Transverse colon (tissue), 4 donors: ENCODE results near the gene ALDH3B1. TPM values are rescaled to one million over a fixed set of nuclear protein-coding genes. Genes with fewer than 3 reads are reported as not detected.

Experiments used
- DNase-seq: peaks from one replicate; pipeline ENCODE4 v3.0.0-alpha.2; 2019
- H3K27ac ChIP-seq, 4 donors: fragments of 200-600 bp; sonication (generic); 2 replicates each; pipeline ENCODE4 v1.5.1; 2016 to 2018; ENCODE audit warnings: inconsistent platforms in 4 of 4
- H3K27me3 ChIP-seq: fragments of 200-600 bp; sonication (generic); 2 replicates; pipeline ENCODE4 v1.5.1; 2017; ENCODE audit warnings: inconsistent platforms
- H3K36me3 ChIP-seq, 4 donors: fragments of 200-600 bp; sonication (generic); 2 replicates each; pipeline ENCODE4 v1.5.1; 2017 to 2019; ENCODE audit warnings: inconsistent platforms in 4 of 4
- H3K4me1 ChIP-seq, 4 donors: fragments of 200-600 bp; sonication (generic); 2 replicates each; pipeline ENCODE4 v1.5.1; 2017 to 2020; ENCODE audit warnings: inconsistent platforms in 4 of 4
- H3K4me3 ChIP-seq, 4 donors: fragments of 200-600 bp; sonication (generic); 1 replicate in 1 of 4; 2 replicates in 3 of 4; pipeline versions ENCODE4 v1.5.1 to v1.6.1; 2017 to 2019; ENCODE audit warnings: inconsistent platforms in 4 of 4
- H3K9me3 ChIP-seq, 2 donors: fragments of 200-600 bp; sonication (generic); 2 replicates each; pipeline ENCODE4 v1.5.1; 2017 to 2019; ENCODE audit warnings: inconsistent platforms in 2 of 2
- EP300 ChIP-seq: sonication (generic); formaldehyde crosslinking; IDR thresholded peaks from one replicate; pipeline ENCODE4 v1.6.1; 2017; ENCODE audit warnings: antibody characterized with exemption, low read depth
- POLR2A ChIP-seq: fragments of 450-650 bp; IDR thresholded peaks from one replicate; pipeline ENCODE4 v1.6.1; 2016; ENCODE audit warnings: antibody characterized with exemption, mild to moderate bottlenecking, moderate library complexity
- POLR2AphosphoS5 ChIP-seq, 3 donors: sonication (generic); formaldehyde crosslinking; IDR thresholded peaks; one replicate each; pipeline ENCODE4 v1.6.1; 2016; ENCODE audit warnings: antibody characterized with exemption in 3 of 3
- WGBS, 2 donors: methylation state at CpG; one replicate each; pipeline ENCODE4 v1.1.5; 2018; ENCODE audit warnings: low coverage in 1 of 2; 5-methylcytosine and 5-hydroxymethylcytosine counted together
- in situ Hi-C, 4 donors: fragments of 200-750 bp; cut with MboI; loops; one replicate each; pipeline versions ENCODE4 v1.15.0 to v1.15.1; 2017; ENCODE audit warnings: low sequenced_read_pairs in 3 of 4, low pct_ligation_motif_present in 1 of 4, low pct_unique_long_range_greater_than_20kb in 1 of 4
- intact Hi-C: fragments of 100-400 bp; cut with DNase I; formaldehyde crosslinking; loops from one replicate; pipeline ENCODE4 v1.15.1; 2023; ENCODE audit warnings: low total_unique reads
- small RNA-seq, 4 donors: library from RNA; depleted of rRNA; stranded (forward); fragments of <200 nt; gene quantifications; one replicate each; pipeline ENCODE3, GENCODE V24; 2016
- total RNA-seq, 4 donors: library from RNA; depleted of rRNA; stranded (reverse); fragments of >200 nt; gene quantifications; one replicate each; pipeline ENCODE4 v1.1.0, GENCODE V29; 2016
- TF ChIP-seq, protein P1 (sequence below), 5 experiments: fragments of 200-600 bp in 3 of 5; fragments of 450-650 bp in 2 of 5; sonication (generic) in 3 of 5; IDR thresholded peaks; 1 replicate in 2 of 5; 2 replicates in 3 of 5; pipeline ENCODE4 v1.5.1; 2016 to 2017; ENCODE audit warnings: antibody characterized with exemption in 5 of 5, inconsistent platforms in 3 of 5, mild to moderate bottlenecking in 2 of 5, moderate library complexity in 1 of 5

Gene ALDH3B1
- total RNA-seq, 4 donors from 2014 or later: 12.1 to 14.9 (median 13.5) TPM

DNA sequence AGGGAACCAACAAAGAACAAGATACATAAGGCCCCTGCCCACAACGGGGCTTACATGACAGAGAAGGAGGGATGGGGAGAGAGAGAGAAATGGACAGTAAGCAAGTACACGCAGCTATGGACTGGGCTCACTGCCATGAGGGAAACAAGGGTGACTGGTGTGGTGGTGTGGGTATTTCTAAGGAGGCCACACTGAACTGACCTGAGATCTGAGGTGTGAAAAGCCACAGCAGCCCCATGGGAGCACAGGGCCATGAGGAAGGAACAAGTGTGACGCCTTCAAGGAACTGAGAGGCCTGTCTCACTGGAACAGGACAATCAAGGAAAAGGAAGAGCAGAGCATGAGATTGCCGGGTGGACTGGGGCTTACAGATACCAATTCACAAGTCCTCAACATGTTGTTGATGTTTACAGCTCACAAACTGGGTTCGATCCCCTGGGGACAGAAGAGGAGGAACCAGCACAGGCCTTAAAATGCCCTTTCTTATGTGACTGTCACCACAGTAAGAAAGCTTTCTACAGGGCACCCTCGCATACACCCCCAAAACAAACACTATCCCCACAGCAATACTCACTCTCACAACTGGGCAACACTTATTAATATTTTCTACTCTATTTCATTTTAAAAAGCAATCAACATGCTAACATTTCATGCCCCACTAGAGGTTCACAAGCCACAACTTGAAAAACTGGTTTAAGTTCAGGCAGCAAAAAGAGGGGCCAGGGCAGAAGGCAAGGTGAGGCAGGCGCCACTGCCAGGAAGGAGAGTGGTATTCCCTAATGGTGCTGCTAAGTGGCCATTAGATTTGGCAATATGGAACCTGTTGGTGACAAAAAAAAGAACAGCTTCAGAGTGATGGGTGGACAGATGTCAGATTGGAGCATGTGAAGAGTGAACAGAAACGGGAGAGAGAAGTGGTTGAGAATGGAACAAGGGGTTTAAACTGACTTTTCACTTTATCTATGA, 67.8 kb downstream of the ALDH3B1 start:
- DNase-seq: no peak
- WGBS, 2 donors: 76% methylated on average over 7 to 8 of the region's 8 CpGs
- peaks cover 0 to 11% (median 0%) of the 10 kb centered on the region in 4 donors for H3K4me1 ChIP-seq
- no peaks in the 10 kb centered on the region for H3K27me3 ChIP-seq
- no peak for TF ChIP-seq EP300
- no peak for TF ChIP-seq POLR2A
- TF ChIP-seq, protein P1, sequence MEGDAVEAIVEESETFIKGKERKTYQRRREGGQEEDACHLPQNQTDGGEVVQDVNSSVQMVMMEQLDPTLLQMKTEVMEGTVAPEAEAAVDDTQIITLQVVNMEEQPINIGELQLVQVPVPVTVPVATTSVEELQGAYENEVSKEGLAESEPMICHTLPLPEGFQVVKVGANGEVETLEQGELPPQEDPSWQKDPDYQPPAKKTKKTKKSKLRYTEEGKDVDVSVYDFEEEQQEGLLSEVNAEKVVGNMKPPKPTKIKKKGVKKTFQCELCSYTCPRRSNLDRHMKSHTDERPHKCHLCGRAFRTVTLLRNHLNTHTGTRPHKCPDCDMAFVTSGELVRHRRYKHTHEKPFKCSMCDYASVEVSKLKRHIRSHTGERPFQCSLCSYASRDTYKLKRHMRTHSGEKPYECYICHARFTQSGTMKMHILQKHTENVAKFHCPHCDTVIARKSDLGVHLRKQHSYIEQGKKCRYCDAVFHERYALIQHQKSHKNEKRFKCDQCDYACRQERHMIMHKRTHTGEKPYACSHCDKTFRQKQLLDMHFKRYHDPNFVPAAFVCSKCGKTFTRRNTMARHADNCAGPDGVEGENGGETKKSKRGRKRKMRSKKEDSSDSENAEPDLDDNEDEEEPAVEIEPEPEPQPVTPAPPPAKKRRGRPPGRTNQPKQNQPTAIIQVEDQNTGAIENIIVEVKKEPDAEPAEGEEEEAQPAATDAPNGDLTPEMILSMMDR (IDR thresholded peaks at IDR 0.05): no peak
- TF ChIP-seq POLR2AphosphoS5 (IDR thresholded peaks at IDR 0.05): no peak
- peaks cover 0 to 6% (median 0%) of the 10 kb centered on the region in 4 donors for H3K36me3 ChIP-seq
- in situ Hi-C loops (loop anchor here in 1 of 4 donors (10.0 kb wide), 1 partner anchor 87 kb away; no protein-coding TSS in a partner anchor), intact Hi-C loops (no loop called here)
- no peak overlapping the region for H3K27ac ChIP-seq
- no peaks in the 10 kb centered on the region for H3K9me3 ChIP-seq
- H3K4me3 ChIP-seq: no peak overlapping the region

Small RNA genes within 50 kb of the gene (small RNA-seq; reads per million reads assigned to genes)
- gene MIR6753: 0 to 1.1 (median 0) reads per million in 4 donors

Other genes starting within 250 kb of the ALDH3B1 start
- gene UNC93B1, start 6.2 kb upstream of the ALDH3B1 start, total RNA-seq: 10 to 100 TPM; 32.2 to 67.7 (median 54.7) TPM
- 100 to 1,000 TPM; 155 to 226 (median 188) TPM for gene NDUFS8, start 20.4 kb downstream of the ALDH3B1 start, total RNA-seq
- 100 to 1,000 TPM; 260 to 697 (median 380) TPM for gene TCIRG1, start 28.7 kb downstream of the ALDH3B1 start, total RNA-seq
- 100 to 1,000 TPM in 3 of 4 donors, 10 to 100 TPM in 1; 41.6 to 253 (median 121) TPM for gene CHKA, start 111.1 kb downstream of the ALDH3B1 start, total RNA-seq
- gene KMT5B, start 203.0 kb downstream of the ALDH3B1 start, total RNA-seq: 10 to 100 TPM; 33.4 to 71.4 (median 63.8) TPM